H1 (cell line): Measurements from ENCODE around the gene JAKMIP1. TPM values are rescaled to one million over a fixed set of nuclear protein-coding genes. Genes with fewer than 3 reads are reported as not detected.

Experiments used
- HDAC2 ChIP-seq, 2 experiments: fragments of 300-600 bp in 1 of 2; sonication (generic) in 1 of 2; IDR thresholded peaks; 2 replicates each; pipeline ENCODE4 v1.6.1; 2011 to 2012; ENCODE audit warnings: low read depth in 2 of 2, low read length in 2 of 2, mild to moderate bottlenecking in 2 of 2, moderate library complexity in 2 of 2, borderline replicate concordance in 1 of 2, inconsistent platforms in 1 of 2
- RFX5 ChIP-seq: IDR thresholded peaks from 2 replicates; pipeline ENCODE4 v1.6.1; 2011; ENCODE audit warnings: low read depth, low read length, improper control_type of control experiment, borderline replicate concordance
- RXRA ChIP-seq: IDR thresholded peaks from 2 replicates; pipeline ENCODE4 v1.6.1; 2011; ENCODE audit warnings: low read depth, mild to moderate bottlenecking, low read length, moderate library complexity; ENCODE audit not compliant: insufficient read depth
- SIRT6 ChIP-seq: IDR thresholded peaks from one replicate; pipeline ENCODE4 v1.7.1; 2012; ENCODE audit warnings: low read length, inconsistent platforms
- SP4 ChIP-seq: IDR thresholded peaks from 2 replicates; pipeline ENCODE4 v1.6.1; 2012; ENCODE audit warnings: low read length, inconsistent platforms
- polyA plus RNA-seq, 7 experiments: library from polyadenylated mRNA; depleted of rRNA in 3 of 7; stranded (reverse) in 5 of 7; unstranded in 2 of 7; fragments of >200 nt in 5 of 7; fragments of 200-250 nt in 2 of 7; gene quantifications; 1 replicate in 5 of 7; 2 replicates in 1 of 7; 4 replicates in 1 of 7; pipeline versions ENCODE4 v1.2.1 to v1.2.3, GENCODE V29; 2011 to 2013; ENCODE audit warnings: missing spikeins in 2 of 7, mixed read lengths in 2 of 7
- total RNA-seq: library from RNA; stranded (reverse); fragmentation: NEBNext Ultra II Directional; extraction: Animal tissue kit (Norgen Biotek cat#: 25700); gene quantifications from 2 replicates; pipeline ENCODE4 v1.2.1, GENCODE V29; 2021
- TF ChIP-seq, protein P1 (sequence below): IDR thresholded peaks from 2 replicates; pipeline ENCODE4 v1.6.1; 2012; ENCODE audit warnings: inconsistent platforms

The JAKMIP1 gene
- total and polyA plus RNA-seq, 2 of the 8 experiments (the other 6 are each of a cell fraction or from before 2014, with no cell fraction given), result 2.5 to 4.4 TPM

- TF ChIP-seq RFX5 (no peak), HDAC2 (IDR thresholded peaks at IDR 0.05; ENCODE audit: borderline replicate concordance in 1 of 2, low read depth in 2 of 2, low read length in 2 of 2) (no peak), SIRT6 (no peak), RXRA (no peak), SP4 (no peak)
- TF ChIP-seq, protein P1, sequence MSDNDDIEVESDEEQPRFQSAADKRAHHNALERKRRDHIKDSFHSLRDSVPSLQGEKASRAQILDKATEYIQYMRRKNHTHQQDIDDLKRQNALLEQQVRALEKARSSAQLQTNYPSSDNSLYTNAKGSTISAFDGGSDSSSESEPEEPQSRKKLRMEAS, result no peak
These were observed 75.8 kb downstream of the JAKMIP1 start (continued) for GRCh38 chr4:6124386-6125102.
